ENCODE measurements around the gene KAZN. TPM values are rescaled to one million over a fixed set of nuclear protein-coding genes. Genes with fewer than 3 reads are reported as not detected.

KAZN gene
- total RNA-seq, 1 experiment from 2014 or later = 7.0 TPM

DNA sequence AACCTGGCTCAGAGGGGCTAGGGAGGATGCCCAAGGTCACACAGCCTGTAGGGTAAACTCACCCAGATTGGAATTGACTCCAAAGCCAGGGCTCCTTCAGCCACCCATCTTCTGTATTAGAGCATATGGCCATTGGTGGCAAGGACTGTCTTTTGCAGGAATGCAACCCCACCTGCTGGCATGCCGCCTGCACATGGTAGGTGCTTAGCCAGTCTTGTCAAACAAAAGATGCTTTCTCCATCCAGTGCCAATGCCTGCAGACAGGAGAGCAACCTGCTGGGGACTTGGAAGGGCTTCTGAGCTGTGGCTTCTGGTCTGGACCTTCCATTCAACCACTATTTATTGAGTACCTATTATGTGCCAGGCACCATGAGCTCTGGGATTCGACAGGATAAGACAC is 459.8 kb downstream of the KAZN start:
- in situ Hi-C loops (cut with HindIII; ENCODE audit: low pct_unique_long_range_greater_than_20kb, low sequenced_read_pairs) = no loop called here

DNA sequence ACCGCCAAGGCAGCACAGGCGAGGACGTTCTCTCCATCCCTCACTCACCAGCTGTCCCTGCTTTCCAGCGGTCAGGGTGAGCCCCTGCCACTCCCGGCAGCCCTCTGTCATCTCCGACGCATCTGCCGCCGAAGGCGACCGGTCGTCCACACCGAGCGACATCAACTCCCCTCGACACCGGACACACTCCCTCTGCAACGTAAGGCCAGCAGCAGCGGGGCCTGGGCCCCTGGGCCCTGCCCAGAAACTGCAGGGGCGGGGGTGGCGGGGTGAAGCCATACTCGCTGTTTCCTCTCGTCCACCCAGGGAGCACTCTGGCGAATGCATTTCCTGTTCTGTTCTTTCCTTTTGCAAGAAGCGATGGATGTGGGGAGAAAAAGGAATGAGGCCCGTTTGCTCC is 461.6 kb downstream of the KAZN start:
- in situ Hi-C loops (cut with HindIII; ENCODE audit: low pct_unique_long_range_greater_than_20kb, low sequenced_read_pairs) = no loop called here
- no peak for DNase-seq (ENCODE audit: low read depth)

More for the DNA sequence above, 459.8 kb downstream of the KAZN start:
- no peak for DNase-seq (ENCODE audit: low read depth)

GRCh38 chr1:15062479-15063099 is 464.1 kb downstream of the KAZN start:
- in situ Hi-C loops (cut with HindIII; ENCODE audit: low pct_unique_long_range_greater_than_20kb, low sequenced_read_pairs) = no loop called here
- DNase-seq (ENCODE audit: low read depth) = no peak

DNA sequence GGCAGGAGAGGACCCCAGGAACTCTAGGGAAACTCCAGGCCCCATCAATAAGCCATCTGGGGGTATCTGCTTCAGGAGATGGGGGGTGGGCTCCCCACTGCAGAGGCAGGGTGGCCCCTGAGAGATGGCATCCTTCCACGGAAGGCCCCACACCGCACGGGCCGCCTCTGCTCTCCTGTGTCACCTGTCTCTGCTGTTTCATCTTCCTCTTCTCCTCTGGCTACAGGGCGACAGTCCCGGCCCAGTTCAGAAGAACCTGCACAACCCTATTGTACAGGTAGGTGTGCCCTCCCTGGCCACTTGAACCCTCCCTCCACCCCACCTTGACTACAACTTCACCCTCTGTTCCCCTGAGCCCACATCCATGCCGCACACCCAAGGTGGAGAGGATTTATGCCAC is 464.9 kb downstream of the KAZN start:
- no peak for DNase-seq (ENCODE audit: low read depth)
- in situ Hi-C loops (cut with HindIII; ENCODE audit: low pct_unique_long_range_greater_than_20kb, low sequenced_read_pairs) = no loop called here

DNA sequence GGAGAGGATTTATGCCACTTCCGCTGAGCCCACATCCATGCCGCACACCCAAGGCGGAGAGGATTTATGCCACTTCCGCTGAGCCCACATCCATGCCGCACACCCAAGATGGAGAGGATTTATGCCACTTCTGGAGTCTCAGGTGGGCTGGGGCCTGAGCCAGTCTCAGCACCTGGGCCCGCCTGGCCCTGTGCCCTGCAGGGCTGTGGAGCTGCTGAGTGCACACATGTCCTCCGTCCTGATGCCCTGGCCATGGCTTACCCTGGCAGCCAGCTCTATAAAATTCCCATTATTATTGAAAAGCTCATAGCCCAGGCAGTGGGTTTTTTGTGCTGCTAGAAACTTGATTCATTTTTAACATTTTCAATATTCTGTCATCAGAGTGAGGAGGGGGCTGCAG is 465.3 kb downstream of the KAZN start:
- DNase-seq (ENCODE audit: low read depth) = no peak
- in situ Hi-C loops (cut with HindIII; ENCODE audit: low pct_unique_long_range_greater_than_20kb, low sequenced_read_pairs) = no loop called here

- no peak for DNase-seq (ENCODE audit: low read depth)
- in situ Hi-C loops (cut with HindIII; ENCODE audit: low pct_unique_long_range_greater_than_20kb, low sequenced_read_pairs) = no loop called here
Measured at GRCh38 chr1:15064217-15064929, 465.9 kb downstream of the KAZN start.

GRCh38 chr1:15065291-15065690 is 466.8 kb downstream of the KAZN start:
- DNase-seq (ENCODE audit: low read depth) = no peak

DNA sequence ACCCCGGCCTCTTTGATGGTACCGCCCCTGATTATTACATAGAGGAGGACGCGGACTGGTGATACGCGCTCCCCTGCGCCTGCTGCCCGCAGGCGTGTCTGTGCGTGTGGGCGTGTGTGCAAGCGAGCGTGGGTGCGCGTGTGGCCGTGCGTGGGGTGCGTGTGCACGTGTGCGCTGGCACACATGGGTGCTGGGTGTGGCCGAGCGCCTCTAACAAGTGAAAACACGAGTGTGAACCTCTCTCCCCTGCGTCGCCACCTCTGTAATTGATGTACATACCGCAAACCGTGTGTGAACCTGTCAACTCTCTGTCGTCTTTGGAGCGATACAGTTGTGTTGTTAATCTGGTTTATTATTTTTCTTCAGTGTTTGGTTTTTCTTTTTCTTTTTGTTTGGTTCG is 467.3 kb downstream of the KAZN start:
- in situ Hi-C loops (cut with HindIII; ENCODE audit: low pct_unique_long_range_greater_than_20kb, low sequenced_read_pairs) = no loop called here
- DNase-seq (ENCODE audit: low read depth) = no peak

More at GRCh38 chr1:15065291-15065690, 466.8 kb downstream of the KAZN start:
- in situ Hi-C loops (cut with HindIII; ENCODE audit: low pct_unique_long_range_greater_than_20kb, low sequenced_read_pairs) = no loop called here

- in situ Hi-C loops (cut with HindIII; ENCODE audit: low pct_unique_long_range_greater_than_20kb, low sequenced_read_pairs) = no loop called here
- DNase-seq (ENCODE audit: low read depth) = no peak
Measured at GRCh38 chr1:15066191-15066590, 467.7 kb downstream of the KAZN start.

DNA sequence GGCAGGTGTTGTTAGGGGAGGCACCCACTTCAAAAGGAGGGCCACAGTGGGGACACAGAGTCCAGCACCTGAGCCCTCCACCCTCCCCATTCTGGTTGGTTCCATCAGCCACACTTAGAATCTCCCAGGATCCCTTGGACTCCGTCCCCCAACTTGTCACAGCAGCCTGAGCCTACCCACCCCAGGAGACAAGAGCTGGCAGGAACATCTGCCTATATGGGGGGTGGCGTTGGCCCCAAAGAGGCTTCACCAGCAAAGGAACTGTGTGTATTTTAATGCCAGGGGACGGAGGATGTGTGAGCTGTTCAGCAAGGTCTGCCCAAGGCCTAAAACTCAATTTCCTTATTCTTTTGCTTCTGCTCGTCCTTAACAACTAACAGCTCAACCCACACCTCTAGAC is 468.7 kb downstream of the KAZN start:
- in situ Hi-C loops (cut with HindIII; ENCODE audit: low pct_unique_long_range_greater_than_20kb, low sequenced_read_pairs) = no loop called here
- no peak for DNase-seq (ENCODE audit: low read depth)

- no peak for DNase-seq (ENCODE audit: low read depth)
- in situ Hi-C loops (cut with HindIII; ENCODE audit: low pct_unique_long_range_greater_than_20kb, low sequenced_read_pairs) = no loop called here
Measured at GRCh38 chr1:15068152-15068551, 469.7 kb downstream of the KAZN start.

- DNase-seq (ENCODE audit: low read depth) = no peak
- in situ Hi-C loops (cut with HindIII; ENCODE audit: low pct_unique_long_range_greater_than_20kb, low sequenced_read_pairs) = no loop called here
Measured at GRCh38 chr1:15068997-15069396, 470.5 kb downstream of the KAZN start.

DNA sequence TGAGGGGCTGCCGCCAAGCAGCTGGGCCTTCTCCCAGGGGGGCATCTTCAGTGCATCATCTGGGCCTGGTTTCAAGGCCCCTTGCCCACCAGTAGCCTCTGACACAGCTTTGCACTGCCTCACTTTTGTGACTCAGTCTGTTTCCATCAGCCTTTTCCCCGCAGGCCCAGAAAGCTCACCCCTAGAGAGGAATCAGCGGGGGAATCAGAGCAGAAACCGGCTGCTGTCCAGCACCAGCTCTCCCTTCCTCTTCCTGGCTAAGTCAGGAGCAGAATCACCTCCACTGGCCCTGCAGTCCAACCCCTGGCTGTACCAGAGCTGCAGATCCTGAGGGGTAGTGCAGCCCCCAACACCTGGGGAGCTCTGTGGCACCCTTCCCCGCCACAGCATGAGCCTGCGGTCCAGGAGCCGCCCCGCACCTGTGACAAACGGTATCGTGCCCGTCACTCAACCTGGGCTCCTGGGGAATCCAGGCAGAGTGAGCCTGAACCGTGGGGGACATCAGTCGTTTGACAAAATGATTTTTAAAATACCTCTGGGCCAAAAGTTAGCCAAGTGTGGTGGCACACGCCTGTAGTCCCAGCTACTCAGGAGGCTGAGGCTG is 471.8 kb downstream of the KAZN start:
- in situ Hi-C loops (cut with HindIII; ENCODE audit: low pct_unique_long_range_greater_than_20kb, low sequenced_read_pairs) = no loop called here
- DNase-seq (ENCODE audit: low read depth) = no peak

DNA sequence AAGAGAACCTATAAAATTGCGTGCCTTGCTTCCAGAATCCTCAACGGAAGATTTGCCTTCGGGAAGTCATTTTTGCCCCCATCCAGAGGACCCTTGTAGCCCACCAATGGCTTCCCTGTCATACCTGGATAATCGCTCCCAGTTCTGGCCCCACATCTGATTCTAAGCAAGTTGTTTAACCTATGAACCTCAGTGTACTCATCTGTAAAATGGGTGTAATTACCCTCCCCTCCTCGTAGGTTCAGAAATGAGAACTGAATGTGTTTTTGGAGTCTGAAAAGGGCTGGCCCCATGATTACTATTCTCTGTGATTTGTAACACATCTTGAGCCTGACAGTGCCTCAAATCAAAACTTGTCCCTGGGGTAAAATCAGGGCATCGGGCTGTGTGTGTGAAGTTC is 473.5 kb downstream of the KAZN start:
- in situ Hi-C loops (cut with HindIII; ENCODE audit: low pct_unique_long_range_greater_than_20kb, low sequenced_read_pairs) = no loop called here
- no peak for DNase-seq (ENCODE audit: low read depth)

- in situ Hi-C loops (cut with HindIII; ENCODE audit: low pct_unique_long_range_greater_than_20kb, low sequenced_read_pairs) = no loop called here
- no peak for DNase-seq (ENCODE audit: low read depth)
Measured at GRCh38 chr1:15073799-15074308, 475.4 kb downstream of the KAZN start.

DNA sequence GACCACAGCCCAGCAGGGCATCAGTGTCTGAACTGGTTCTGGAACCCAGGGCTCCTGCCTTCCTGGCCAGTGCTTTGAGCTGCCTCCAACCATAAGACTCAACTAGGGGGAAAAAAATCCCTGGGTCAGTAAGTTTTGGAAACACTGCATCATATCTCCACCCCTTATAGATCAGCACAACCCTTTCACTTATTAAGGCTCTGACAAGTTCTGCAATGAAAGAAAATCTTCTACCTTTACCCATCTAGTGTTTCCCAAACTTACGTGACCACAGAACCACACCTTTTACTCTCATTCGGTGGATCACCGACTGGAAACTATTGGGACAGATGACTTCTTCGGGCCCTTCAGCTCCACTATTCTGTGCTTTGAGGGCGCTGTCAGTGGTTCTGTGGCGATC is 476.7 kb downstream of the KAZN start:
- in situ Hi-C loops (cut with HindIII; ENCODE audit: low pct_unique_long_range_greater_than_20kb, low sequenced_read_pairs) = no loop called here

GRCh38 chr1:15075817-15076216 is 477.3 kb downstream of the KAZN start:
- DNase-seq (ENCODE audit: low read depth) = no peak
- in situ Hi-C loops (cut with HindIII; ENCODE audit: low pct_unique_long_range_greater_than_20kb, low sequenced_read_pairs) = no loop called here

More for the DNA sequence above, 476.7 kb downstream of the KAZN start:
- no peak for DNase-seq (ENCODE audit: low read depth)

DNA sequence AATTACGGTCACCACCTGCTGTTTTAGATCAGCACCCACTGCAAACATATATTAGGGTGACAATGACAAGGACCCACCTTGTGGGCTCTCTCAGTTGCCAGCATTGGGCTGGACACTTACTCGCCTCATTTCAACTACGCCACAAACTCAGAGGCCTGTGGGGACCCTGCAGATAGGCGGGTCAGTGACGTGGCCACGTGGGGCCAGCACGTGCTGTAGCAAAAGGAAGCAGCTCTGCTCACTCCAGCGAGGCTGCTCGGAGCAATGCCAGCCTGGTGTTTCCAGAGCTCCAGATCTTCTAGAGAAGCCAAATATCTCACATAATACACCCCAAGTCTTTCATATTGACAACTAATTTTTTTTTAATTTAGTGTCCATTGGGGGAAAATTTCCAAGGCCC is 478.3 kb downstream of the KAZN start:
- in situ Hi-C loops (cut with HindIII; ENCODE audit: low pct_unique_long_range_greater_than_20kb, low sequenced_read_pairs) = no loop called here
- DNase-seq (ENCODE audit: low read depth) = no peak

GRCh38 chr1:15077384-15077783 is 478.9 kb downstream of the KAZN start:
- DNase-seq (ENCODE audit: low read depth) = no peak
- in situ Hi-C loops (cut with HindIII; ENCODE audit: low pct_unique_long_range_greater_than_20kb, low sequenced_read_pairs) = no loop called here
